ENCODE results near the gene PFDN2.
A peak's percentile ranks its signal among the peaks of the same experiment; 100 is the strongest.

The PFDN2 gene

GRCh38 chr1:161082483-161082882 is 35.4 kb downstream of the PFDN2 start:
- WGBS, 2 experiments: 86 to 89% methylated on average over 2 of the region's 2 CpGs

DNA sequence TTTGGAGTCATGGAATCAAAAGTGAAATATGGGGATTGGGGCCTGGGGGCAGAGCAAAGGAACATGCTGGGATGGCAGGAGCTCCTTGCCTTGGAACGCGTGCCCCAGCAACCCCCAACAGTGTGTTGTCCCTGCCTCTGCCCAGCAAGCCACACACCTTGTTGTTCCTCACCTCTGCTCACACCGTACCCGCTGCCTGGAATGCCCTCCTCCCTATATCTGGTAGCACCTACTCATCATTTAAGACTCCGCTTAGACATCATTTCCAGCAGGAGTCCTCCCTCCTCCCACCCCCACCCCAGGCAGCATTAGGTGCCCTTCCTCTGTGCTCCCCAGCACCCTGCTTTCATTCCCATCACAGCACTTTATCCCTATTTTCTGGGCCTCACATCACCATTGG is 36.3 kb downstream of the PFDN2 start:
- Histone ChIP-seq H3K36me3 (ENCODE audit: control insufficient read depth, insufficient read depth, low read length) (no peaks in the 10 kb centered on the region), H3K27me3 (ENCODE audit: control insufficient read depth, insufficient read depth, low read length, poor library complexity, severe bottlenecking) (no peaks in the 10 kb centered on the region), H3K27ac (ENCODE audit: insufficient read depth, low read depth, low read length, poor library complexity, severe bottlenecking) (no peak overlapping the region), H3K4me3 (ENCODE audit: insufficient read depth, low read depth, low read length) (no peak overlapping the region), H3K9me3 (ENCODE audit: control insufficient read depth, low read length) (no peaks in the 10 kb centered on the region), H3K4me1 (ENCODE audit: control insufficient read depth, insufficient read depth, low read length) (peaks cover 12% of the 10 kb centered on the region)
- WGBS, 2 experiments: 76 to 78% methylated on average over 5 of the region's 5 CpGs

More at GRCh38 chr1:161082483-161082882, 35.4 kb downstream of the PFDN2 start:
- Histone ChIP-seq H3K9me3 (ENCODE audit: control insufficient read depth, low read length) (no peaks in the 10 kb centered on the region), H3K27ac (ENCODE audit: insufficient read depth, low read depth, low read length, poor library complexity, severe bottlenecking) (no peak overlapping the region), H3K36me3 (ENCODE audit: control insufficient read depth, insufficient read depth, low read length) (no peaks in the 10 kb centered on the region), H3K4me3 (ENCODE audit: insufficient read depth, low read depth, low read length) (no peak overlapping the region), H3K4me1 (ENCODE audit: control insufficient read depth, insufficient read depth, low read length) (peaks cover 12% of the 10 kb centered on the region), H3K27me3 (ENCODE audit: control insufficient read depth, insufficient read depth, low read length, poor library complexity, severe bottlenecking) (no peaks in the 10 kb centered on the region)

DNA sequence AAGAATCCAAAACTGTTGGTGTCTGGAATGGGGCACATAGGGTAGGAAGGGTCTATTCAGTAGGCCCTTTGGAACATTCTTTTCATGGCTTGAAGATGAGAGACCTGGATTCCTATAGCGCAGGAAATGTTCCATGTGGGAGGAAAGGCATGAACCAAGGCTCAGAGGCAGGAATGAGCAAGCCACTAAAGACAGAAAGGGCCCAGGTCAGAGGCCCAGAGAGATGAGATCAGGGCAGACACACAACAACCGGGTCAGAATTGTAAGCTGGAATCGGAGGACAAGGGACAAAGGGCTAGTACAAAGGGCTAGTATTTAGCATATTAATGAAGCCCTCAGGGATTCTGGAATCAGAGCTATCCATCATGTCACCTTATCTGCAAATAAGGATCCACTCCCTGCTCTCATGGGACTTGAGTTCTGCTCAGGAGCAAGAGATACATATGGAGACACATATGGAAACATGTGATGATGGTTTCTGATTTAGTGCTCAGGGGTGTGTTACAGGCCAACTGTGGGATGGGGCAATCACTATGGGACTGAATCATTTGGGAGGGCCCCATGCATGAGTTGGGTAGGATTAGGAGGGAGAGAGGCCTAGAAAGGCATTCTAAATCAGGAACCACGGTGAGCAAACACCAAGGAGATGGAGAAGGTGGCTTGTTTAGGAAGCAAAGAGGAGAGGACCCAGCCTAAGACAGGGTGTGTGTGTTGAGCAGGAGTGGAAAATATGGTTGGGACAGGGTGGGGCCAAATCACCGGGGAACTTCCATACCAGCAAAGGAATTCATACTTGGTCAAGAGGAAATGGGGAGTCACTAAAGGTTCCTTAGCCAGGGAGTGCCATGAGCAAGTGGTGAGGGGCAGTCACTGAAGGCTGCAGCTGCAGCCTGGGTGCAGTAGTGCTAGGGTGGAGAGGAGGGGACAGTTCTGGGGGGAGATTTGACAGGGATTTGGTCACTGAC is 37.1 kb downstream of the PFDN2 start:
- Histone ChIP-seq H3K9me3 (ENCODE audit: control insufficient read depth, low read length) (no peaks in the 10 kb centered on the region), H3K27me3 (ENCODE audit: control insufficient read depth, insufficient read depth, low read length, poor library complexity, severe bottlenecking) (no peaks in the 10 kb centered on the region), H3K36me3 (ENCODE audit: control insufficient read depth, insufficient read depth, low read length) (no peaks in the 10 kb centered on the region), H3K4me1 (ENCODE audit: control insufficient read depth, insufficient read depth, low read length) (peaks cover 12% of the 10 kb centered on the region), H3K27ac (ENCODE audit: insufficient read depth, low read depth, low read length, poor library complexity, severe bottlenecking) (peak overlapping the region; percentile 50), H3K4me3 (ENCODE audit: insufficient read depth, low read depth, low read length) (no peak overlapping the region)
- 61 to 70% methylated on average over 5 of the region's 5 CpGs for WGBS, 2 experiments

DNA sequence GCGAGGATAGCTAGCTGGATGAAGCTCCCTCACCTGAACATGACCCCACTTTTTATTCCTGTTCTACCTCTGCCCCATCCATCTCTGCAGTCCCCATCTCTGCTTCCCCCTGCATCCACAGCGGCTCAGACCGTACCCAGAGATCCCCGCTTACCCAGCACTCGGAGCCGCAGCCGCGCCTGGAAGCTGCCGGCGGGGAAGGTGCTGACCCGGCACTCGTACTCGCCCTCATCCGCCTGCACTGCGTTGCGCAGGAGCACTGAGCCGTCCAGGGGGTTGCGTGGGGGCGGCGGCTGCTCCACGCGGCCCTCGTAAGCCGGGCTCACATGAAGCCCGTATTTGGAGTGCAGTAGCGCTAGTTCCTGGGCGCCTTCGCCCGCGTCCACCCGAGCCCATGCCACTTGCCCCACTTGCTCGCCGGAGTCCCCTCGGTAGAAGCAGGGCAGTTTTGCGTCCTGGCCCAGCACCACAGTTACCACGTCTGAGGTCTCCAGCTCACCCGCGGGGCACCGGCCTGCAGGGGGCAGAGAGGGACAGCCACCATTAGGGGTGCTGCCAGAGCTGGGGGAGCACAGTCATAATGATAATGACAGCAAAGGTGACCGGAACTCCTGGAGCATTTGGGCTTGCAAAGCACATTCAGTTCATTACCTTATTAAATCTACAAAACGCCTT is 38.3 kb downstream of the PFDN2 start:
- Histone ChIP-seq H3K27ac (ENCODE audit: insufficient read depth, low read depth, low read length, poor library complexity, severe bottlenecking) (no peak overlapping the region), H3K27me3 (ENCODE audit: control insufficient read depth, insufficient read depth, low read length, poor library complexity, severe bottlenecking) (no peaks in the 10 kb centered on the region), H3K9me3 (ENCODE audit: control insufficient read depth, low read length) (no peaks in the 10 kb centered on the region), H3K4me3 (ENCODE audit: insufficient read depth, low read depth, low read length) (no peak overlapping the region), H3K4me1 (ENCODE audit: control insufficient read depth, insufficient read depth, low read length) (peaks cover 7% of the 10 kb centered on the region), H3K36me3 (ENCODE audit: control insufficient read depth, insufficient read depth, low read length) (no peaks in the 10 kb centered on the region)
- WGBS, 2 experiments: 92 to 93% methylated on average over 41 of the region's 41 CpGs

DNA sequence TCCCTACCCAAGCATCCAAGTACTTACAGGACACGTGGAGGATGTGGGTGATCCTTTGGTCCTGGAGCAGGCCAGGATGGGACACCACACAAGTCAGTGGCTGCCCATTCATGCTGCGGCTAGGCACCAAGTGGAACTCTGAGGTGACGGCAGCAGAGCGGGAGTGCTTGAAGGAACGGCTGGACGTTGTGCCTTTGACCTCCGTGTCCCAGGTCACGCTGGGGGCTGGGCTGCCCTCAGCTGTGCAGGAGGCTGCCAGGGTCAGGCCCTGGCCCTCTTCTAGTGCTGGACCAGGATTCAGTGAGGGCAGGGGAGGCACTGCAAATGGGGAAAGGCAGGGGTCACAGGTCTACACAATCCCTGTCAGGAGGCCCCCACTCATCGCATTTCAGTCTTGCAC is 40.4 kb downstream of the PFDN2 start:
- WGBS, 2 experiments: 88 to 91% methylated on average over 9 of the region's 9 CpGs
- H3K27ac ChIP-seq (ENCODE audit: insufficient read depth, low read depth, low read length, poor library complexity, severe bottlenecking): no peak overlapping the region
- H3K4me3 ChIP-seq (ENCODE audit: insufficient read depth, low read depth, low read length): no peak overlapping the region
- no peaks in the 10 kb centered on the region for H3K36me3 ChIP-seq (ENCODE audit: control insufficient read depth, insufficient read depth, low read length)
- H3K27me3 ChIP-seq (ENCODE audit: control insufficient read depth, insufficient read depth, low read length, poor library complexity, severe bottlenecking): no peaks in the 10 kb centered on the region
- H3K4me1 ChIP-seq (ENCODE audit: control insufficient read depth, insufficient read depth, low read length): no peaks in the 10 kb centered on the region
- H3K9me3 ChIP-seq (ENCODE audit: control insufficient read depth, low read length): no peaks in the 10 kb centered on the region

DNA sequence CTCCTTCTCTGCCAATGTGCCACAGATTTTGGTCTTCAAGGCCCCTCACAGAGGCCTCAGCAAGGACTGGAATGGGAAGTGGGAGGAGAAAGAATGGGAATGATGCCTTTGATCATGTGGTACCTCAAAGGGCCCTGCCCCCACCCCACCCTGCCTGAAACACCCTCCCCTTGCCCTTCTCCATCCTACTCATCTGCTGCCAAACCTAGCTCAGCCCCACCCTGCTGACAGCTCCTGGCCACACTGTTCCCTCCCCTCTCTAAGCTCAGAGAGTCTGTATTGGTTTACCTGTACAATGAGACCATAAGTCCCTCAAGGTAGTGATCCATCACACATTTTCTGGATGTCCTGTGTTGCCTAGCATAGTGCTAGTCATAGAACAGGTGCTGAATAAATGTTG is 41.4 kb downstream of the PFDN2 start:
- no peak overlapping the region for H3K27ac ChIP-seq (ENCODE audit: insufficient read depth, low read depth, low read length, poor library complexity, severe bottlenecking)
- H3K27me3 ChIP-seq (ENCODE audit: control insufficient read depth, insufficient read depth, low read length, poor library complexity, severe bottlenecking): no peaks in the 10 kb centered on the region
- no peaks in the 10 kb centered on the region for H3K4me1 ChIP-seq (ENCODE audit: control insufficient read depth, insufficient read depth, low read length)
- H3K4me3 ChIP-seq (ENCODE audit: insufficient read depth, low read depth, low read length): no peak overlapping the region
- no peaks in the 10 kb centered on the region for H3K9me3 ChIP-seq (ENCODE audit: control insufficient read depth, low read length)
- no peaks in the 10 kb centered on the region for H3K36me3 ChIP-seq (ENCODE audit: control insufficient read depth, insufficient read depth, low read length)

DNA sequence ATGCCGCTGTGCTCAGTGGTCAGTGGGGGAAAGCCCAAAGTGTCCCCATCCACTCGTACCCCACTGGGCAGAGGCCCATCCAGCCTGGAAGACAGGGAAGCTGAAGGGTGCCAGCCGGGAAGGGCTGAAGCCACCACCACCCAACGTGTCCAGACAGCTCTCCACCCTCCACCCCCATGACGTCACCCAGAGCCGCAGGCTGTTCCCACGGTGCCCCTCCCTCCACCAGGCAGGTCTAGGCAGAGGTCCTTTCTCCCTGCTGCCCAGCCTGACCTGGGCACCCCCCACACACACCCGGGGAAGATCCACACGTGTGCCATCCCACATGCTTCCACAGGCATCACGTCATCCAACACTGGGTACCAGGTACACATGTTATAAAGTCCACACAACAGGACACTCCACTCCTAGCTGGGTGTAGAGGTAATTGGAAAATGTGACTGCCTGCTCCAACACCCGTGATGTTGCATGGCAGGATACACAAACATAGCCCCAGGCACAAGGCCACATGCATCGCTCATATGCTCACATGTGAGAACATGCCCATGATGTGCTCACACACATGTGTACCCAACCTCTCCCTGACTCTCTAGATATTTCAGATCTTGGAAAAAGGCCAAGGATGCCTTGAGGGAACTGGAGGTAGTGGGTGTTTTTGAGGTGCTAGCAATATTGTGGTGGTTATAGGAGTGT is 43.0 kb downstream of the PFDN2 start:
- no peaks in the 10 kb centered on the region for H3K9me3 ChIP-seq (ENCODE audit: control insufficient read depth, low read length)
- 91% methylated on average over 12 of the region's 12 CpGs for WGBS, 2 experiments
- H3K36me3 ChIP-seq (ENCODE audit: control insufficient read depth, insufficient read depth, low read length): no peaks in the 10 kb centered on the region
- no peak overlapping the region for H3K4me3 ChIP-seq (ENCODE audit: insufficient read depth, low read depth, low read length)
- no peaks in the 10 kb centered on the region for H3K27me3 ChIP-seq (ENCODE audit: control insufficient read depth, insufficient read depth, low read length, poor library complexity, severe bottlenecking)
- H3K27ac ChIP-seq (ENCODE audit: insufficient read depth, low read depth, low read length, poor library complexity, severe bottlenecking): no peak overlapping the region
- H3K4me1 ChIP-seq (ENCODE audit: control insufficient read depth, insufficient read depth, low read length): no peaks in the 10 kb centered on the region

GRCh38 chr1:161073474-161074121 is 44.2 kb downstream of the PFDN2 start:
- 80 to 81% methylated on average over 7 of the region's 7 CpGs for WGBS, 2 experiments
- Histone ChIP-seq H3K27ac (ENCODE audit: insufficient read depth, low read depth, low read length, poor library complexity, severe bottlenecking) (no peak overlapping the region), H3K4me1 (ENCODE audit: control insufficient read depth, insufficient read depth, low read length) (no peaks in the 10 kb centered on the region)

DNA sequence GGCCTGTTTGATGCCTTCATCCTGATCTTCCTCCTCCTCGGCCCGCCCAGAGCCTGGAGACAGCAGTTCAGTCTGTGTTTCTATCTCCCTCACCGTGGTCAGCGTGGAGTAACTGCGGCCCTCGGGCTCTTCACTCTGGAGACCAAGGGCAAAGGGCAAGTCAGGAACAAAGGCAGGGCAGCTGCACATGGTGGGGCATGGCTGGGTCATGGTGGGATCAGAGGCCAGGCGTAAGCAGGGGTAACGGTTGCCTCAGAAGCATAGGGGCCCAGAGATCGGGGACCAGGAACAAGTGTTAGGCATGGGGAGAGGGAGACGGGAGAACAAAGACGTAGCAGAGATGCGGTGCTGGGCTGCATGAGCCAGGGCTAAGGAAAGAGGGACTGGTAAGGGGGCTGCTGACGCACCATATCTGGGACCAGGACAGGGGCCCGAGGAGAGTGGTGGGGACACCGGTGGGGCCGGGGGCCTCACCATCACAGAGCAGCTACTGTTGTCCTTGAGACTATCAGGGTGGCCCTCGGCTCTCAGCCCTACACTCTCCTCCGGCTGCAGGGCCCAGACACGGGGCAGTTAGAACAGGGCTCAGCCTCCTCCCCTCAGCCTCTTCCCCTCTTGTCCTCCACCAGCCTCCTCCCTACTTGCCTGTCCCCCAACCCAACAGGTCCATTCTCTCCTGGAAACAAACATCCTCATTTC is 44.9 kb downstream of the PFDN2 start:
- Histone ChIP-seq H3K27ac (ENCODE audit: insufficient read depth, low read depth, low read length, poor library complexity, severe bottlenecking) (no peak overlapping the region), H3K9me3 (ENCODE audit: control insufficient read depth, low read length) (no peaks in the 10 kb centered on the region), H3K27me3 (ENCODE audit: control insufficient read depth, insufficient read depth, low read length, poor library complexity, severe bottlenecking) (no peaks in the 10 kb centered on the region), H3K36me3 (ENCODE audit: control insufficient read depth, insufficient read depth, low read length) (no peaks in the 10 kb centered on the region), H3K4me1 (ENCODE audit: control insufficient read depth, insufficient read depth, low read length) (no peaks in the 10 kb centered on the region), H3K4me3 (ENCODE audit: insufficient read depth, low read depth, low read length) (no peak overlapping the region)
- WGBS, 2 experiments: 89 to 91% methylated on average over 19 of the region's 19 CpGs

More at GRCh38 chr1:161073474-161074121, 44.2 kb downstream of the PFDN2 start:
- H3K9me3 ChIP-seq (ENCODE audit: control insufficient read depth, low read length): no peaks in the 10 kb centered on the region
- no peaks in the 10 kb centered on the region for H3K27me3 ChIP-seq (ENCODE audit: control insufficient read depth, insufficient read depth, low read length, poor library complexity, severe bottlenecking)
- no peak overlapping the region for H3K4me3 ChIP-seq (ENCODE audit: insufficient read depth, low read depth, low read length)
- H3K36me3 ChIP-seq (ENCODE audit: control insufficient read depth, insufficient read depth, low read length): no peaks in the 10 kb centered on the region

Data from ectodermal cell (in vitro differentiated cells).